Neuronal stem cell (in vitro differentiated cells): Measurements from ENCODE around the gene TMEM19. TPM values are rescaled to one million over a fixed set of nuclear protein-coding genes. Genes with fewer than 3 reads are reported as not detected.

Experiments
- DNase-seq: peaks from one replicate; pipeline ENCODE4 v3.0.0-alpha.2; 2013; ENCODE audit warnings: low spot score
- H2AFZ ChIP-seq: one replicate; pipeline ENCODE4 v1.6.1; 2013; ENCODE audit warnings: mild to moderate bottlenecking, low read length, inconsistent platforms
- H2AK5ac ChIP-seq: 2 replicates; pipeline ENCODE4 v1.6.1; 2013; ENCODE audit warnings: low read depth, mild to moderate bottlenecking, inconsistent platforms, low read length, moderate library complexity, mixed read lengths
- H2BK120ac ChIP-seq: 2 replicates; pipeline ENCODE4 v1.6.1; 2013; ENCODE audit warnings: low read depth, mild to moderate bottlenecking, inconsistent platforms, low read length, moderate library complexity, mixed read lengths
- H2BK12ac ChIP-seq: one replicate; pipeline ENCODE4 v1.6.1; 2013; ENCODE audit warnings: low read length, inconsistent platforms
- H2BK15ac ChIP-seq: 2 replicates; pipeline ENCODE4 v1.6.1; 2013; ENCODE audit warnings: mild to moderate bottlenecking, low read length, inconsistent platforms, mixed read lengths
- H2BK5ac ChIP-seq: one replicate; pipeline ENCODE4 v1.6.1; 2013; ENCODE audit warnings: inconsistent platforms, mild to moderate bottlenecking, low read length, moderate library complexity
- H3K14ac ChIP-seq: one replicate; pipeline ENCODE4 v1.6.1; 2013; ENCODE audit warnings: low read length, inconsistent platforms
- H3K18ac ChIP-seq: 2 replicates; pipeline ENCODE4 v1.6.1; 2013; ENCODE audit warnings: low read length, inconsistent platforms
- H3K23ac ChIP-seq: 2 replicates; pipeline ENCODE4 v1.6.1; 2013; ENCODE audit warnings: low read depth, mild to moderate bottlenecking, mixed read lengths, low read length, inconsistent platforms; ENCODE audit not compliant: poor library complexity
- H3K27ac ChIP-seq: replicated peaks from 3 replicates; pipeline ENCODE4 v1.5.1; 2013; ENCODE audit warnings: low read length, inconsistent platforms
- H3K27me3 ChIP-seq, 3 experiments: 2 replicates each; pipeline ENCODE4 v1.6.1; 2013; ENCODE audit warnings: low read length in 3 of 3, mild to moderate bottlenecking in 2 of 3, inconsistent platforms in 1 of 3, low read depth in 1 of 3, mixed read lengths in 1 of 3, moderate library complexity in 1 of 3; ENCODE audit not compliant: control insufficient read depth in 3 of 3, insufficient read depth in 3 of 3
- H3K36me3 ChIP-seq, 2 donors: replicated peaks in 1 of 2; 2 replicates each; pipeline ENCODE4 v1.6.1; 2013; ENCODE audit warnings: low read length in 2 of 2; ENCODE audit not compliant: control insufficient read depth in 2 of 2, insufficient read depth in 2 of 2
- H3K4ac ChIP-seq: 2 replicates; pipeline ENCODE4 v1.6.1; 2013; ENCODE audit warnings: inconsistent platforms, mild to moderate bottlenecking, low read length, moderate library complexity
- H3K4me1 ChIP-seq, 2 donors: 1 replicate in 1 of 2; 2 replicates in 1 of 2; pipeline ENCODE4 v1.6.1; 2013; ENCODE audit warnings: low read length in 2 of 2, low read depth in 1 of 2; ENCODE audit not compliant: control insufficient read depth in 2 of 2, insufficient read depth in 1 of 2
- H3K4me2 ChIP-seq: one replicate; pipeline ENCODE4 v1.6.1; 2013; ENCODE audit warnings: mild to moderate bottlenecking, low read length, inconsistent platforms; ENCODE audit not compliant: insufficient read depth, poor library complexity, severe bottlenecking
- H3K4me3 ChIP-seq, 2 donors: 2 replicates each; pipeline ENCODE4 v1.5.1; 2013; ENCODE audit warnings: low read length in 2 of 2, mild to moderate bottlenecking in 2 of 2, inconsistent platforms in 1 of 2, moderate library complexity in 1 of 2
- H3K79me1 ChIP-seq: one replicate; pipeline ENCODE4 v1.6.1; 2013; ENCODE audit warnings: low read depth, mild to moderate bottlenecking, inconsistent platforms, low read length, moderate library complexity
- H3K9ac ChIP-seq: one replicate; pipeline ENCODE4 v1.6.1; 2013; ENCODE audit warnings: mild to moderate bottlenecking, low read depth, low read length, inconsistent platforms; ENCODE audit not compliant: poor library complexity
- H3K9me3 ChIP-seq, 2 donors: replicated peaks in 1 of 2; 2 replicates each; pipeline versions ENCODE3 to v1.6.1; 2013; ENCODE audit warnings: low read length in 2 of 2, mild to moderate bottlenecking in 2 of 2, inconsistent platforms in 1 of 2, low read depth in 1 of 2, mixed read lengths in 1 of 2, moderate library complexity in 1 of 2; ENCODE audit not compliant: control insufficient read depth in 2 of 2, insufficient read depth in 1 of 2
- H4K8ac ChIP-seq: one replicate; pipeline ENCODE4 v1.6.1; 2013; ENCODE audit warnings: low read depth, mild to moderate bottlenecking, inconsistent platforms, low read length, moderate library complexity
- H4K91ac ChIP-seq: one replicate; pipeline ENCODE4 v1.6.1; 2013; ENCODE audit warnings: low read length, low read depth, mild to moderate bottlenecking, inconsistent platforms; ENCODE audit not compliant: poor library complexity
- WGBS, 2 donors: extraction: QIAGEN DNeasy Blood & Tissue Kit; methylation state at CpG; one replicate each; pipeline ENCODE4 v1.1.7; 2013; ENCODE audit warnings: missing lambda C conversion rate in 2 of 2, mixed read lengths in 1 of 2; ENCODE audit not compliant: insufficient read length in 2 of 2, insufficient replicate concordance in 1 of 2; ENCODE audit errors: extremely low coverage in 2 of 2; 5-methylcytosine and 5-hydroxymethylcytosine counted together
- polyA plus RNA-seq, 2 experiments: library from polyadenylated mRNA; stranded (reverse); fragments of 200-250 nt; gene quantifications; one replicate each; pipeline ENCODE4 v1.2.3, GENCODE V29; 2013

Gene TMEM19
- polyA plus RNA-seq (2013, experiment 1 of 2), result 4.7 TPM
- polyA plus RNA-seq (2013, experiment 2 of 2), result 4.9 TPM

GRCh38 chr12:71685914-71686657 lies at the start of gene TMEM19:
TSS of gene TMEM19 (plus strand) at chr12:71686082. CDS start at chr12:71686681, 599 bp downstream.
- Histone ChIP-seq H3K18ac (peak within 1 kb of the TSS; percentile 97), H2AFZ (peak within 1 kb of the TSS; percentile 96), H4K8ac (no peak within 1 kb of the TSS), H4K91ac (no peak within 1 kb of the TSS), H3K9me3 (no peaks in the 10 kb centered on the region), H2BK15ac (no peak within 1 kb of the TSS), H3K36me3 (no peaks in the 10 kb centered on the region), H3K79me1 (no peaks in the 10 kb centered on the region), H3K4me2 (peak within 1 kb of the TSS; percentile 75), H3K23ac (peak within 1 kb of the TSS; percentile 98), H2BK120ac (peak within 1 kb of the TSS; percentile 61), H3K4me3 (peak within 1 kb of the TSS; percentile 71 to 88), H3K4ac (no peak within 1 kb of the TSS), H3K27ac (peak within 1 kb of the TSS; percentile 81), H2AK5ac (no peak within 1 kb of the TSS), H3K27me3 (no peaks in the 10 kb centered on the region), H3K4me1 (peaks cover 0 to 3% of the 10 kb centered on the region in 2 donors), H3K14ac (no peak within 1 kb of the TSS), H2BK12ac (no peak within 1 kb of the TSS), H2BK5ac (peak within 1 kb of the TSS; percentile 82), H3K9ac (peak within 1 kb of the TSS; percentile 93)
- WGBS, 2 donors, result no CpG with 5 or more reads among the region's 63 CpGs
- DNase-seq, result peak; percentile 81

- H3K9me3 ChIP-seq, result no peaks in the 10 kb centered on the region
- no peak overlapping the region for H4K91ac ChIP-seq
- H4K8ac ChIP-seq, result no peak overlapping the region
- H3K4ac ChIP-seq, result no peak overlapping the region
- H3K36me3 ChIP-seq, result peaks cover 15 to 100% of the 10 kb centered on the region in 2 donors
- no peak overlapping the region for H3K23ac ChIP-seq
- H3K18ac ChIP-seq, result no peak overlapping the region
- no peak overlapping the region for H2BK15ac ChIP-seq
- no peaks in the 10 kb centered on the region for H3K4me1 ChIP-seq
- H3K9ac ChIP-seq, result no peak overlapping the region
- peak; percentile 55 for DNase-seq
- WGBS, 2 donors, result no CpG with 5 or more reads among the region's 3 CpGs
- no peak overlapping the region for H2BK120ac ChIP-seq
- H3K27ac ChIP-seq, result no peak overlapping the region
- no peak overlapping the region for H3K14ac ChIP-seq
- H3K79me1 ChIP-seq, result no peaks in the 10 kb centered on the region
- no peak overlapping the region for H3K4me2 ChIP-seq
- no peak overlapping the region for H2BK12ac ChIP-seq
- no peak overlapping the region for H2AK5ac ChIP-seq
- no peak overlapping the region for H3K4me3 ChIP-seq
- H2AFZ ChIP-seq, result no peak overlapping the region
- H3K27me3 ChIP-seq, result no peaks in the 10 kb centered on the region
- no peak overlapping the region for H2BK5ac ChIP-seq
Observed at GRCh38 chr12:71636704-71637115, 49.2 kb upstream of the TMEM19 start.

GRCh38 chr12:71638499-71638898 lies 47.4 kb upstream of the TMEM19 start:
- H3K23ac ChIP-seq, result no peak overlapping the region
- no peak overlapping the region for H4K91ac ChIP-seq
- DNase-seq, result no peak
- H2BK15ac ChIP-seq, result no peak overlapping the region
- H2AFZ ChIP-seq, result no peak overlapping the region
- no peak overlapping the region for H2BK5ac ChIP-seq
- H3K27ac ChIP-seq, result no peak overlapping the region
- H3K36me3 ChIP-seq, result peaks cover 15 to 100% of the 10 kb centered on the region in 2 donors
- H3K4me2 ChIP-seq, result no peak overlapping the region
- no peak overlapping the region for H3K14ac ChIP-seq
- no peak overlapping the region for H3K4me3 ChIP-seq
- no peaks in the 10 kb centered on the region for H3K27me3 ChIP-seq
- no peak overlapping the region for H3K18ac ChIP-seq
- no peaks in the 10 kb centered on the region for H3K79me1 ChIP-seq
- H3K4me1 ChIP-seq, result no peaks in the 10 kb centered on the region
- no peak overlapping the region for H3K9ac ChIP-seq
- no peak overlapping the region for H2AK5ac ChIP-seq
- H4K8ac ChIP-seq, result no peak overlapping the region
- H2BK120ac ChIP-seq, result no peak overlapping the region
- H3K9me3 ChIP-seq, result no peaks in the 10 kb centered on the region
- no peak overlapping the region for H3K4ac ChIP-seq
- H2BK12ac ChIP-seq, result no peak overlapping the region

- H2AK5ac ChIP-seq, result no peak overlapping the region
- H3K4me2 ChIP-seq, result no peak overlapping the region
- no peaks in the 10 kb centered on the region for H3K4me1 ChIP-seq
- no peak overlapping the region for H3K9ac ChIP-seq
- no peaks in the 10 kb centered on the region for H3K27me3 ChIP-seq
- DNase-seq, result no peak
- no peaks in the 10 kb centered on the region for H3K79me1 ChIP-seq
- H4K91ac ChIP-seq, result no peak overlapping the region
- no peak overlapping the region for H3K23ac ChIP-seq
- no peak overlapping the region for H3K14ac ChIP-seq
- H2BK15ac ChIP-seq, result no peak overlapping the region
- no peak overlapping the region for H4K8ac ChIP-seq
- no peak overlapping the region for H3K4ac ChIP-seq
- H2BK12ac ChIP-seq, result no peak overlapping the region
- no peak overlapping the region for H2BK120ac ChIP-seq
- peaks cover 11 to 100% of the 10 kb centered on the region in 2 donors for H3K36me3 ChIP-seq
- no peak overlapping the region for H3K4me3 ChIP-seq
- H3K27ac ChIP-seq, result no peak overlapping the region
- no peak overlapping the region for H2AFZ ChIP-seq
- no peak overlapping the region for H2BK5ac ChIP-seq
- no peak overlapping the region for H3K18ac ChIP-seq
- H3K9me3 ChIP-seq, result no peaks in the 10 kb centered on the region
- WGBS, 2 donors, result no CpG with 5 or more reads among the region's 2 CpGs
Observed at GRCh38 chr12:71639341-71639760, 46.5 kb upstream of the TMEM19 start.
